ENCODE data around the gene MCC.
A peak's percentile ranks its signal among the peaks of the same experiment; 100 is the strongest.

The MCC gene

DNA sequence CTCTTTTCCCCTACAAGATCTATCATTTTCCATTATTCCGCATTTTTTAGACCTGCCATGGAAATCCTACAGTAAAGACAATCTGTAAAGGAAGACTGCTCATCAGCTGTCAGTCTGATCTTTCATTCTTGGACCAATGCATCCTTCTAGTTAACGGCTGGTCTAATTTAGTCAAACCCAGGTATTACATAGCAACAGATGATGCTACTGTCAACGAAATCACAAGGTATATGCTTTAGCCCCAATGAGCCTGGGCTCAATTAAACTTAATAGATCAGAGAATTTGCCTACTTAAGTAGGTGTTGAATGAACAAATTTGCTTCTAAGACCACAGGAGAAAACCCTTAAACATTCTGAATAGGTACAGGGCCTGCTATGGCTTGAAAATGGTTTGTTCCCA lies 260.5 kb downstream of the MCC start:
- H3K4me3 ChIP-seq (ENCODE audit: low read length), result no peak overlapping the region
- H3K27me3 ChIP-seq (ENCODE audit: control insufficient read depth, insufficient read depth, low read length), result no peaks in the 10 kb centered on the region
- peaks cover 28% of the 10 kb centered on the region for H3K4me1 ChIP-seq (ENCODE audit: control insufficient read depth, low read depth, low read length)
- no peak overlapping the region for H3K27ac ChIP-seq (ENCODE audit: low read length)
- H3K9me3 ChIP-seq (ENCODE audit: control insufficient read depth, low read depth, low read length), result no peaks in the 10 kb centered on the region
- no peaks in the 10 kb centered on the region for H3K36me3 ChIP-seq (ENCODE audit: control insufficient read depth, low read depth, low read length)
- H3K9ac ChIP-seq (ENCODE audit: low read length), result no peak overlapping the region

DNA sequence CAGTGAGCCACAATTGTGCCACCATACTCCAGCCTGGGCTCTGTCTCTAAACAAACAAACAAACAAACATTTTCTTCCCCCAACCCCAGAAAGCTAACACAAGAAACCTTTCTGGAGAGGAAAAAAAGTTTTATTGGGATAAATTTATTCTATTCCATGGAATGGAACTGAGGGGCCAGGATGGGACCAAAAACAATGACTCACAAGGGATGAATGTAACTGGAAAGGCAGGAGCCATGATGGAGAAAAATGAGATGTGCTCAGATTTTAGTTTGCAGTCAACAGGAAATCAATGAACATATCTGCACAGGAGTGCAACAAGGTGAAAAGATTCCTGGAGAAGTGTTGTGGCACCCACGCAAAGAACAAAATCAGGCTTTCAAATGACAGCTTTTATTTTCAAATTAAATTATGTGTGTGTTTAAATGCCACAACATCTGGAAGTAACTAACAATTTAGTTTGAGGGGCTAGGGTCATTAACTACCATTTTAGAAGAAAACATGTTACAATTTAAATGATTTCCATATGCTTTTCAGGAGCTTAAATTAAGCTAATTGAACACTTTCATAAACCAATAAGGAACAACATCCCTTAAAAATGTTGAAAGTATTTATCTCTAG lies 262.0 kb downstream of the MCC start:
- Histone ChIP-seq H3K36me3 (ENCODE audit: control insufficient read depth, low read depth, low read length) (no peaks in the 10 kb centered on the region), H3K27me3 (ENCODE audit: control insufficient read depth, insufficient read depth, low read length) (no peaks in the 10 kb centered on the region), H3K9me3 (ENCODE audit: control insufficient read depth, low read depth, low read length) (no peaks in the 10 kb centered on the region), H3K9ac (ENCODE audit: low read length) (no peak overlapping the region), H3K4me3 (ENCODE audit: low read length) (no peak overlapping the region), H3K4me1 (ENCODE audit: control insufficient read depth, low read depth, low read length) (peaks cover 39% of the 10 kb centered on the region), H3K27ac (ENCODE audit: low read length) (no peak overlapping the region)

DNA sequence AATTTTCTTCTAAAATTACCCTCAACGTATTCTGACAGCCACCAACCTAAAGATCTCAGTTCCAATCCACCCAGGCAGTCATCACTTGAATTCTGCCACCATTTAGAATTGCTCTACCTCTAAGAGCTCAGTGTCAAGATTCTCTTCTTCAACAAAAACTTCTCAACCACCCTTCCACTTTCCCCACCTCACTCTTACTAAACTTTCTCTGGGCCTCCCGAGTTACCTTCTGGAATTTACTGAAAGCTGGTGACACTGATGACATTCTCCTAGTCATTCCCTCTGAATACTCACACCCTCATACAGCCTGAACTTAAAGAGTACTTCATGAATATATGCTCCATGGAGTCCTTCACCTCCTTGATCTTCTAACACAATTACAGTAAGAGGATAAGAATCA lies 263.0 kb downstream of the MCC start:
- Histone ChIP-seq H3K9ac (ENCODE audit: low read length) (no peak overlapping the region), H3K36me3 (ENCODE audit: control insufficient read depth, low read depth, low read length) (no peaks in the 10 kb centered on the region), H3K9me3 (ENCODE audit: control insufficient read depth, low read depth, low read length) (no peaks in the 10 kb centered on the region), H3K27me3 (ENCODE audit: control insufficient read depth, insufficient read depth, low read length) (no peaks in the 10 kb centered on the region), H3K27ac (ENCODE audit: low read length) (no peak overlapping the region), H3K4me3 (ENCODE audit: low read length) (no peak overlapping the region), H3K4me1 (ENCODE audit: control insufficient read depth, low read depth, low read length) (peaks cover 33% of the 10 kb centered on the region)

DNA sequence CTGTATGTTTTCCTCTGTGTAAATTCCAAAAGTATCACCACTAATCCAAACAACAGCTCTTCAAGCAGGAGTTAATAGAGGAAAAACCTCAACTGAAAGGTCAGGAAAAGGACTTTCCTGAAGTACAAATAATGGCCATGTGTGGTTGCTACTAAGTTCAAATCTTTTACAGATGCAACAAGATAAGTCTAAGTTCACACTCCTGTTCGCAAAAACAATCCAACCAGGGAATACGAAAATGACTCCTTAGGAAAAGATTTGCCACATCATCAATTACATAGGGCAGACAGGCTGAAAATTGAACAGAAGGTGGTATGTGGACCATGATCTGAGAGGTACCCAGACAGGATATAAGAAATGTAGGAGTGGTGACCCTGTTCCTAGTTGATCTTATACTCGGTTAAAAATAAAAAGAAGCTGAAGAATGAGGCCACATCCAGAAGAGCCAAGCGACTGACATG lies 263.6 kb downstream of the MCC start:
- Histone ChIP-seq H3K4me1 (ENCODE audit: control insufficient read depth, low read depth, low read length) (peaks cover 29% of the 10 kb centered on the region), H3K4me3 (ENCODE audit: low read length) (no peak overlapping the region), H3K27ac (ENCODE audit: low read length) (no peak overlapping the region), H3K36me3 (ENCODE audit: control insufficient read depth, low read depth, low read length) (no peaks in the 10 kb centered on the region), H3K9ac (ENCODE audit: low read length) (no peak overlapping the region), H3K9me3 (ENCODE audit: control insufficient read depth, low read depth, low read length) (no peaks in the 10 kb centered on the region), H3K27me3 (ENCODE audit: control insufficient read depth, insufficient read depth, low read length) (no peaks in the 10 kb centered on the region)

DNA sequence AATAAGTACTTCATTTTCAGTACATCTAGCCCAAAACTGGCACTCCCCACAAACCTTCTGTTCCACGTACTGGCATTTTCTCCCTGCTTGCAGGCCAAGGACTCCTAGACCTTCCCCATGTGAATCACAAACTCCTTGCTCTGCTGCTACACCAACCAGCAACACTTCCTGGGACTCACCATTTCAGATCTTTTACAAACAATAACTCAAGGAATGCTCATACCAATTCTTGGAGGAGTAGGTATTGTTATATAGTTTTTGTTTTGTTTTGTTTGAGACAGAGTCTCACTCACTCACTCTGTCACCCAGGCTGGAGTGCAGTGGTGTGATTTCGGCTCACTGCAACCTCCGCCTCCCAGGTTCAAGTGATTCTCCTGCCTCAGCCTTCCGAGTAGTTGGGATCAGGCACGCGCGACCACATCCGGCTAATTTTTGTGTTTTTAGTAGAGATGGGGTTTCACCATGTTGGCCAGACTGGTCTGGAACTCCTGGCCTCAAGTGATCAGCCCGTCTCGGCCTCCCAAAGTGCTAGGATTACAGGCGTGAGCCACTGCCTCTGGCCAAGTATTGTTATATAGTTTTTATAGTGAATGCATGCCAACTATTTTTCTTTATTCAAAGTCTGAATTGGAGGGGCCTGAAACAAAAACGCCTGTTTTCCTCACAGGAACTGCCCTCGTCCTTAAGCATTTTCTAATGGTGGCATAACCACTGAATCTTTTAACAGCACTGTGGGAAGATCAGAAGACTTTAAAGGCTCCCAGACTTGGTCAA lies 264.2 kb downstream of the MCC start:
- Histone ChIP-seq H3K36me3 (ENCODE audit: control insufficient read depth, low read depth, low read length) (no peaks in the 10 kb centered on the region), H3K27ac (ENCODE audit: low read length) (no peak overlapping the region), H3K27me3 (ENCODE audit: control insufficient read depth, insufficient read depth, low read length) (no peaks in the 10 kb centered on the region), H3K4me3 (ENCODE audit: low read length) (no peak overlapping the region), H3K9ac (ENCODE audit: low read length) (no peak overlapping the region), H3K4me1 (ENCODE audit: control insufficient read depth, low read depth, low read length) (peaks cover 33% of the 10 kb centered on the region), H3K9me3 (ENCODE audit: control insufficient read depth, low read depth, low read length) (no peaks in the 10 kb centered on the region)

DNA sequence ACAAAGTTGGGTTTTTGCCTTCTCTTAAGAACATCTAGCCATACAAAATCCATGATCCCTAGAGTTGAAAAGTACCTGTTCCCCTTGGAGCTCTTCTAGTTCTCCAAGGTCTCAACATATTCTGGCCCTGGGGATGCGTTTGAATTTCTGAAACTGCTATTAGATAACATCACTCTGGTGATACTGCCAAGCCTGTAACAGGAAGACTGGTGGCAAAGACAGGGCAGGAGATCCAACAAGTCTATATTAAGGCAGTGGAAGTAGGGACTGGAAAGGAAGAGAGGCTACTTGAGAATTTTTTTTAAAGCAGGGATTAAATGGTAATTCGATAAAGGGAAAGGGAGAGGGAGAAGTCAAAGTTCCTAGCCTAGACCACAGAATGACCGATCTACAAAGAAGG lies 264.9 kb downstream of the MCC start:
- Histone ChIP-seq H3K36me3 (ENCODE audit: control insufficient read depth, low read depth, low read length) (no peaks in the 10 kb centered on the region), H3K27ac (ENCODE audit: low read length) (no peak overlapping the region), H3K9me3 (ENCODE audit: control insufficient read depth, low read depth, low read length) (no peaks in the 10 kb centered on the region), H3K27me3 (ENCODE audit: control insufficient read depth, insufficient read depth, low read length) (no peaks in the 10 kb centered on the region), H3K4me1 (ENCODE audit: control insufficient read depth, low read depth, low read length) (peaks cover 40% of the 10 kb centered on the region), H3K4me3 (ENCODE audit: low read length) (no peak overlapping the region), H3K9ac (ENCODE audit: low read length) (no peak overlapping the region)

DNA sequence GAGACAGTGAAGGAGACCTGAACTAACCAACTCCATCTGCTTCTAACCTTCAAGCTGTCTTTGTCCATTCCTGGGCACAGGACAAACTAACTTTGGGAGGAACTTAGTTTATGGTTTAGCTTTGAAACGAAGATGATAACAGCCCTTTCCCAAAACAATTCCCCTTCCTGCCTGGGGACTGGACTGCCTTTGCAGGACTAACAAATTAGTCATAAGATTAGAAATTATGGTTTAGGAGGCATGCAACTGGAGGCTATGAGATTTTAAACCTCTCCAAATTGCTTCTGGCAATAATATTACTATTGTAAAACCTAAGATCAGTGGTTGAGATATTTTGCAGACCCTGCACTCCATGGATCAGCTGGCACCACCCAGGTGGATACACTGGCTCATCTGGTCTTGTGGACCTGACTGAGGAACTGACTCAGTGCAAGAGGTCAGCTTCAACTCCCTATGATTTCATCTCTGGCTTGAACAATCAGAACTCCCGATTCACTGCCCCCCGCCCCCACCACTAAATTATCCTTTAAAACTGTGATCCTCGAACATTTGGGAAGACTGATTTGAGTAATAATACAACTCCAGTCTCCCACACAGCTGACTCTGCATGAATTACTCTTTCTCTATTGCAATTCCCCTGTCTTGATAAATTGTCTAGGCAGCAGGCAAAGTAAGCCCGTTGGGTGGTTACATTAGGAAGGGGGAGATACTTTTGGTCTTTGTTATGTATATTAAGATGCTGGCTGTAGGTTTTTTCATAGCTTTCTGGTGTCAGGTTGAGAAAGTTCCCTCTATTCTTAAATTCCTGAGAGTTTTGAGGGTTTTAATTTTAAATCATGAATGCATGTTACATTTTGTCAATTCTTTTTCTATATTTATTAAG lies 266.7 kb downstream of the MCC start:
- no peak overlapping the region for H3K27ac ChIP-seq (ENCODE audit: low read length)
- H3K36me3 ChIP-seq (ENCODE audit: control insufficient read depth, low read depth, low read length), result no peaks in the 10 kb centered on the region
- peaks cover 54% of the 10 kb centered on the region for H3K4me1 ChIP-seq (ENCODE audit: control insufficient read depth, low read depth, low read length)
- H3K4me3 ChIP-seq (ENCODE audit: low read length), result peak overlapping the region; percentile 23
- H3K27me3 ChIP-seq (ENCODE audit: control insufficient read depth, insufficient read depth, low read length), result no peaks in the 10 kb centered on the region
- no peaks in the 10 kb centered on the region for H3K9me3 ChIP-seq (ENCODE audit: control insufficient read depth, low read depth, low read length)
- no peak overlapping the region for H3K9ac ChIP-seq (ENCODE audit: low read length)

DNA sequence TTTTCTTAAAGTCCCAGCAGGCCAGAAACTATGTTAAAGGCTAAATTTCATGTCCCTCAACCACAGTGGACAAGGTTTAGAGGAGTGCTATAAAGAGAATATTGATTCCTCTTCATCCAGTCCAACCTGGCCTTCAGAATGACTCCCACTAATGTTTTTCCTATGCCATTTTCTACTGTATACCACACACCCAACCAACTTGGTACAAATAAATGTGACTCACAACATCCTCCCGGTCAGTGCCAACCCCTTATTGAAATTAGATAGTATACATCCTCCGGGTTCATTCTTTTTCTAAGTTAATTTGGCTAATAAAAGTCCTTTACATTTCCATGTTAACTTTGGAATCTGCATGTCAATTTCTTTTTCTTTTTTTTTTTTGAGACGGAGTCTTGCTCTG lies 268.6 kb downstream of the MCC start:
- H3K27me3 ChIP-seq (ENCODE audit: control insufficient read depth, insufficient read depth, low read length), result no peaks in the 10 kb centered on the region
- no peak overlapping the region for H3K9ac ChIP-seq (ENCODE audit: low read length)
- H3K4me1 ChIP-seq (ENCODE audit: control insufficient read depth, low read depth, low read length), result peaks cover 64% of the 10 kb centered on the region
- H3K36me3 ChIP-seq (ENCODE audit: control insufficient read depth, low read depth, low read length), result no peaks in the 10 kb centered on the region
- no peak overlapping the region for H3K4me3 ChIP-seq (ENCODE audit: low read length)
- H3K27ac ChIP-seq (ENCODE audit: low read length), result no peak overlapping the region
- no peaks in the 10 kb centered on the region for H3K9me3 ChIP-seq (ENCODE audit: control insufficient read depth, low read depth, low read length)

DNA sequence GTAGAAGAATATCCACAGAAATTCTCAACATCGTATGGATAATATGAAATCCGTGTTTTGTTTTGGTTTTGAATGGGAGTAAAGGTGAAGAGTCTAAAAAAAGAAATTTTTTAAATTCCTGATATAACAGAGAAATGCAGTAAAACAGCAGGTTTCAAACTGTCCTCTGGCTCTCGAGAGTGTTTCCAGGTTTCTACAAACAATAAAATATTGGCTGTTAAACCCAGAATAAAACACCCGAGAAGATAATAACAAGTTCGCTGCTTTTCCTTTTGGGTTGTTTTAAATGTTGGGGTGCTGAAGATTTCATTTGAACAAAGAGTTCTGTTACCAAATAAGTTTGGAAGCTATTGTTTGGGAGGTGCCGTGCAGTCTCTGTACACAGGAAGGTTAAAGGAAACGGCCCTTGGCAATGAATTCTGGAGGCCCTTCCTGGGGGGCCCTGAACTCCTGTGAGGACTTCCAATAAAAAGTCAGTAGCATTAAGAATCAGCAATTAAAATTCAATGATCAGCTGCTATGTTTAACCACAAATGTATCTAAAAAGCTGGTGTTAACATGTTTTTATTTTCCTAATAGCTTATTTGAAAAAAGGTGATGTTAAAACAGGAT lies 269.2 kb downstream of the MCC start:
- no peak overlapping the region for H3K9ac ChIP-seq (ENCODE audit: low read length)
- H3K27ac ChIP-seq (ENCODE audit: low read length), result no peak overlapping the region
- no peaks in the 10 kb centered on the region for H3K9me3 ChIP-seq (ENCODE audit: control insufficient read depth, low read depth, low read length)
- H3K27me3 ChIP-seq (ENCODE audit: control insufficient read depth, insufficient read depth, low read length), result no peaks in the 10 kb centered on the region
- H3K36me3 ChIP-seq (ENCODE audit: control insufficient read depth, low read depth, low read length), result no peaks in the 10 kb centered on the region
- no peak overlapping the region for H3K4me3 ChIP-seq (ENCODE audit: low read length)
- H3K4me1 ChIP-seq (ENCODE audit: control insufficient read depth, low read depth, low read length), result peaks cover 68% of the 10 kb centered on the region

DNA sequence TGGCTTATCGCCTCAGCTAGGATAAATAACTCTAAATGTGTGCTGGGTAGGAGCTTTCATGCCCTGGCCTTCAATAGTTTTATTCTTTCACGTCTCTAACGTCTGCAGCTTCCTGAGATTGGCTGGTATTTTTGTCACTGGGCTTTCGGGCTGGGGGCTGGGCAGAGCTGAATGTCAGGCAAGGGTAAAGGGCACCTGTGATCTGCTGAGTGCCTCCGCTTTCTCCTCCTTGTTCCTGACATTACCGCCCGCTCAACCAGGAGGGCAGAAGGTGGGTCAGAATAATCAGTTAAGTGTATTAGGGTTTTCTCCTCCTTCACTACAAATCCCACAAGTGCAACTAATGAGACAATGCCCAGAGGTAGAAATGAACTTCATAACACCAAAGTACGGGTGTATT lies 270.1 kb downstream of the MCC start:
- Histone ChIP-seq H3K9ac (ENCODE audit: low read length) (no peak overlapping the region), H3K4me1 (ENCODE audit: control insufficient read depth, low read depth, low read length) (peaks cover 74% of the 10 kb centered on the region), H3K4me3 (ENCODE audit: low read length) (no peak overlapping the region), H3K9me3 (ENCODE audit: control insufficient read depth, low read depth, low read length) (no peaks in the 10 kb centered on the region), H3K36me3 (ENCODE audit: control insufficient read depth, low read depth, low read length) (no peaks in the 10 kb centered on the region), H3K27ac (ENCODE audit: low read length) (no peak overlapping the region), H3K27me3 (ENCODE audit: control insufficient read depth, insufficient read depth, low read length) (no peaks in the 10 kb centered on the region)

DNA sequence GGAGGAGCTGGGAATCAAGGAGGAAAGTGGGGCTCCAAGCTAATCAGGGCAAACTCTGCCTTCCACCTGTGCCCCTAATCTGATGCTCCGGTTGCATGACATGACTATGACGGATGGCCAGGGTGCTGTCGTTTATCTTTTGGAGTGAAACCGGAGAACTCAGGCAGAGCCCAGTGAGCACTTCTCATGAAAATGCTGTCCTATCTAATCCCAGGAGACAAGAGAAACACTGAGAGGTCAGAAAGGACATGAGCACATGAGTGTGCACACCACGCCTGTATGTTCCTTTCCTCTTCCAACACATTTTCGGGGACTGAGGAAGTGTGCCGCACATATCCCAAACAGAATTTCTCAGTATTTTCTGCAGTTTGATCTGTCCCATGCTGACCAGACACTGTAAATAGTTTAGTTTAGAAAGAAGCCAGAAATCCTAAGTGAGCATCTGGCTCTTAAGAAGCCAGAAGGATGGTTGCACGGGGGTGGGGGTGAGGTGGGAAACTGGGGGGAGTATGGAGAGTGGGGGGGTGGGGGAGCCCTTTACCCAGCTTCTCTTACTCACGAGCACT lies 270.6 kb downstream of the MCC start:
- H3K27me3 ChIP-seq (ENCODE audit: control insufficient read depth, insufficient read depth, low read length), result no peaks in the 10 kb centered on the region
- H3K4me3 ChIP-seq (ENCODE audit: low read length), result no peak overlapping the region
- no peaks in the 10 kb centered on the region for H3K36me3 ChIP-seq (ENCODE audit: control insufficient read depth, low read depth, low read length)
- H3K4me1 ChIP-seq (ENCODE audit: control insufficient read depth, low read depth, low read length), result peaks cover 74% of the 10 kb centered on the region
- H3K9ac ChIP-seq (ENCODE audit: low read length), result no peak overlapping the region
- H3K9me3 ChIP-seq (ENCODE audit: control insufficient read depth, low read depth, low read length), result no peaks in the 10 kb centered on the region
- no peak overlapping the region for H3K27ac ChIP-seq (ENCODE audit: low read length)
